SU-DHL-6 (cell line): Measurements from ENCODE around the gene UBE4B.
"Not testable (repeated sequence)": the region's sequence is repeated elsewhere in the genome, so short reads cannot be mapped to it uniquely, and the experiment has no call there.

Experiments
- H2AFZ ChIP-seq: fragments of 200-600 bp; sonication (generic); 2 replicates; pipeline ENCODE4 v1.6.1; 2014; ENCODE audit warnings: low read depth, mild to moderate bottlenecking, moderate library complexity, mixed read lengths, antibody characterized with exemption, low read length; ENCODE audit not compliant: severe bottlenecking
- H3F3A ChIP-seq: fragments of 200-600 bp; shearing (Covaris generic); 2 replicates; pipeline ENCODE4 v1.6.0; 2016; ENCODE audit warnings: antibody characterized with exemption, mild to moderate bottlenecking; ENCODE audit not compliant: insufficient read depth
- H3K27ac ChIP-seq: fragments of 200-600 bp; sonication (generic); 2 replicates; pipeline ENCODE4 v1.5.1; 2016; ENCODE audit warnings: low read depth, mild to moderate bottlenecking, low read length, moderate library complexity, mixed read lengths
- H3K27me3 ChIP-seq: fragments of 200-600 bp; sonication (generic), shearing (Covaris generic); 2 replicates; pipeline ENCODE4 v1.6.0; 2014; ENCODE audit warnings: mild to moderate bottlenecking, low read length
- H3K36me3 ChIP-seq: fragments of 200-600 bp; sonication (generic); 2 replicates; pipeline ENCODE4 v1.6.1; 2014; ENCODE audit warnings: mild to moderate bottlenecking, low read length, mixed read lengths
- H3K4me2 ChIP-seq: fragments of 300-600, 200-600 bp; shearing (Covaris generic), sonication (generic); 2 replicates; pipeline ENCODE4 v1.6.0; 2014; ENCODE audit warnings: low read length, low read depth, mild to moderate bottlenecking; ENCODE audit not compliant: poor library complexity, severe bottlenecking
- H3K4me3 ChIP-seq: fragments of 200-600 bp; sonication (generic); 2 replicates; pipeline ENCODE4 v1.5.1; 2014; ENCODE audit warnings: antibody characterized with exemption, low read length, mild to moderate bottlenecking, mixed read lengths; ENCODE audit not compliant: insufficient read depth, poor library complexity, severe bottlenecking
- H3K79me2 ChIP-seq: fragments of 200-600 bp; sonication (generic); 2 replicates; pipeline ENCODE4 v1.6.1; 2014; ENCODE audit warnings: mild to moderate bottlenecking, low read length, moderate library complexity; ENCODE audit not compliant: insufficient read depth
- H3K9ac ChIP-seq: fragments of 200-600 bp; sonication (generic); 2 replicates; pipeline ENCODE4 v1.7.0; 2014; ENCODE audit warnings: mild to moderate bottlenecking, low read length
- H3K9me2 ChIP-seq: fragments of 200-600 bp; sonication (generic); replicated peaks from 2 replicates; pipeline ENCODE4 v1.6.1; 2014; ENCODE audit warnings: low read length; ENCODE audit not compliant: insufficient read depth
- H3K9me3 ChIP-seq: fragments of 200-600 bp; sonication (generic); 2 replicates; pipeline ENCODE4 v1.6.1; 2014; ENCODE audit warnings: low read length, mixed read lengths; ENCODE audit not compliant: insufficient read depth
- H4K20me1 ChIP-seq: fragments of 200-600 bp; sonication (generic); 2 replicates; pipeline ENCODE4 v1.6.1; 2014; ENCODE audit warnings: low read depth, mild to moderate bottlenecking, antibody characterized with exemption, low read length, moderate library complexity, mixed read lengths
- EZH2phosphoT487 ChIP-seq: fragments of 200-600 bp; sonication (generic), shearing (Covaris generic); conservative IDR thresholded peaks from 2 replicates; pipeline ENCODE4 v1.6.1; 2018; ENCODE audit warnings: mild to moderate bottlenecking, antibody characterized with exemption, low read length, moderate library complexity, mixed read lengths
- TF ChIP-seq, protein P1 (sequence below): fragments of 200-600 bp; sonication (generic); IDR thresholded peaks from one replicate; pipeline ENCODE4 v1.5.1; 2017; ENCODE audit warnings: antibody characterized with exemption, mild to moderate bottlenecking, low read length, moderate library complexity; ENCODE audit not compliant: insufficient read depth, poor library complexity, severe bottlenecking

The UBE4B gene

DNA sequence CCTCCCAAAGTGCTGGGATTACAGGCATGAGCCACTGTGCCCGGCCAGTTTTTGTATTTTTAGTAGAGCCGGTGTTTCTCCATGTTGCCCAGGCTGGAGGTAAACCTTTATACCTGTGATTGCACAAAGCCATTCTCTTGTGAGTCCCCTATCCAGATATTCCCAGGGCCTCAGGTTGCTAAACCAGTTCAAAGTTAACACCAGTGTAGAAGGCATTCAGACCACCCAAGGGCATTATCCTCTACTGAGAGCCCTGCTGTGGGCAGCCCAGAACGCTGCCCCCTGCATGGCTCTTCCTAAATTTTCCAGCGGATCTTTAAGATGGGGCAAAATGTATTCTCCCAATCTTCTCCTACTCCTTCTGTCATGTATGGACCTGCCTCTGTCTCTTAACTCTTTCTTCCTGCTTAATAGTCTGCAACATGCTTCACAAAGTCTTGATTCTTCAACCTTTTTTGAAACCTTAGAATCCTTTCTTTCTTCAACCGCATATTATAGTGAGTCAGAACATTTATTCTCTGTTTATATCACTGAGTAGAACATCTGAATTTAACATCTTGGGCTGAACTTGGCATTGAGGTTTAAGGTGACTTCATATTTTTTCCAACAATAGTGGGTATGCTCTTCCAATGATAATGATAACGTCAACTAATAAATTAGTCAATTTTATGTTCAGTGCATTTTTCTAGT is 36.0 kb downstream of the UBE4B start:
- Histone ChIP-seq H3K27ac (no peak overlapping the region), H2AFZ (no peak overlapping the region), H3K79me2 (no peaks in the 10 kb centered on the region), H4K20me1 (no peaks in the 10 kb centered on the region), H3K9me3 (no peaks in the 10 kb centered on the region), H3K4me3 (no peak overlapping the region), H3F3A (0 out of 2 replicates have a peak, but pooled peaks cover 4% of the 10 kb centered on the region), H3K9me2 (no peaks in the 10 kb centered on the region), H3K4me2 (no peak overlapping the region), H3K36me3 (no peaks in the 10 kb centered on the region), H3K9ac (no peak overlapping the region), H3K27me3 (no peaks in the 10 kb centered on the region)
- no peak for TF ChIP-seq EZH2phosphoT487
- TF ChIP-seq, protein P1, sequence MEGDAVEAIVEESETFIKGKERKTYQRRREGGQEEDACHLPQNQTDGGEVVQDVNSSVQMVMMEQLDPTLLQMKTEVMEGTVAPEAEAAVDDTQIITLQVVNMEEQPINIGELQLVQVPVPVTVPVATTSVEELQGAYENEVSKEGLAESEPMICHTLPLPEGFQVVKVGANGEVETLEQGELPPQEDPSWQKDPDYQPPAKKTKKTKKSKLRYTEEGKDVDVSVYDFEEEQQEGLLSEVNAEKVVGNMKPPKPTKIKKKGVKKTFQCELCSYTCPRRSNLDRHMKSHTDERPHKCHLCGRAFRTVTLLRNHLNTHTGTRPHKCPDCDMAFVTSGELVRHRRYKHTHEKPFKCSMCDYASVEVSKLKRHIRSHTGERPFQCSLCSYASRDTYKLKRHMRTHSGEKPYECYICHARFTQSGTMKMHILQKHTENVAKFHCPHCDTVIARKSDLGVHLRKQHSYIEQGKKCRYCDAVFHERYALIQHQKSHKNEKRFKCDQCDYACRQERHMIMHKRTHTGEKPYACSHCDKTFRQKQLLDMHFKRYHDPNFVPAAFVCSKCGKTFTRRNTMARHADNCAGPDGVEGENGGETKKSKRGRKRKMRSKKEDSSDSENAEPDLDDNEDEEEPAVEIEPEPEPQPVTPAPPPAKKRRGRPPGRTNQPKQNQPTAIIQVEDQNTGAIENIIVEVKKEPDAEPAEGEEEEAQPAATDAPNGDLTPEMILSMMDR: no peak

DNA sequence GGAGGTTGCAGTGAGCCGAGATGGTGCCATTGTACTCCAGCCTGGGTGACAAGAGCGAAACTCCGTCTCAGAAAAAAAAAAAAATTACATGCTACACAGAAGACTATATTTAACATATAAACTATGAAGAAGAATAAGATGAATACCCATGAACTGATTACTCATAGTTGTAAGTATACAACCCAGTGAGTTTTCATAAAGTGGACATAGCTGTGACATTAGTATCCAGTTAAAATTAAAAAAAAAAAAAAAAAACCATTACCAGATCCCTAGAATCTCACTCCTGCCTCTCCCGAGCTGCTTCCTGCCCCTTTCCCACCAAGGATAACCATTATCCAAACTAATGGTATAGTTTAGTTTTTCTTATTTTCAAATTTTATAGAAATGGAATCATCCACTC is 37.4 kb downstream of the UBE4B start:
- no peaks in the 10 kb centered on the region for H3K9me2 ChIP-seq
- H3K27ac ChIP-seq: no peak overlapping the region
- H2AFZ ChIP-seq: no peak overlapping the region
- H3K79me2 ChIP-seq: no peaks in the 10 kb centered on the region
- no peak overlapping the region for H3K4me2 ChIP-seq
- TF ChIP-seq EZH2phosphoT487: no peak
- TF ChIP-seq, protein P1: no peak
- H3K27me3 ChIP-seq: no peaks in the 10 kb centered on the region
- H3K4me3 ChIP-seq: no peak overlapping the region
- H3K9ac ChIP-seq: no peak overlapping the region
- no peaks in the 10 kb centered on the region for H3K36me3 ChIP-seq
- H4K20me1 ChIP-seq: no peaks in the 10 kb centered on the region
- no peaks in the 10 kb centered on the region for H3K9me3 ChIP-seq
- 0 out of 2 replicates have a peak, but pooled peaks cover 4% of the 10 kb centered on the region for H3F3A ChIP-seq

DNA sequence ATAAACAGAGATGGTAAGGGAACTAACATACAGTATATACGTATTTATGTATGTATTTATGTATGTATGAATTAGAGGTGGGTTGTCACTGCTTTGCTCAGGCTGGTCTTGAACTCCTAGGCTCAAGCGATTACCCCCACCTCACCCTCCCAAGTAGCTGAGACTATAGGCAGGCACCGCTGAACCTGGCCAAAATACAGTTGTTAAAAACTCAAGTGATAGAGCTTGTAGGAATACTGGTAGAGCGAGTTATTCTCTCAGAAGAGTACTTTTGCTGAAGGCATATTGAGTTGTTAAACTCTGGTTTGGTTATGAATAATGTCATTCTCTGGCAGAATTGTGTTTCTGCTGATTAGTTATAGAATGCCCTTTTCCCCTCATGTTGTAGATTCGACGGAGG is 38.9 kb downstream of the UBE4B start:
- no peaks in the 10 kb centered on the region for H3K9me2 ChIP-seq
- H3K27me3 ChIP-seq: no peaks in the 10 kb centered on the region
- H3K4me2 ChIP-seq: no peak overlapping the region
- H2AFZ ChIP-seq: no peak overlapping the region
- H3K36me3 ChIP-seq: no peaks in the 10 kb centered on the region
- H4K20me1 ChIP-seq: no peaks in the 10 kb centered on the region
- H3K9me3 ChIP-seq: no peaks in the 10 kb centered on the region
- no peak overlapping the region for H3K27ac ChIP-seq
- no peaks in the 10 kb centered on the region for H3K79me2 ChIP-seq
- 0 out of 2 replicates have a peak, but pooled peaks cover 4% of the 10 kb centered on the region for H3F3A ChIP-seq
- TF ChIP-seq, protein P1: no peak
- no peak for TF ChIP-seq EZH2phosphoT487
- no peak overlapping the region for H3K4me3 ChIP-seq
- no peak overlapping the region for H3K9ac ChIP-seq

DNA sequence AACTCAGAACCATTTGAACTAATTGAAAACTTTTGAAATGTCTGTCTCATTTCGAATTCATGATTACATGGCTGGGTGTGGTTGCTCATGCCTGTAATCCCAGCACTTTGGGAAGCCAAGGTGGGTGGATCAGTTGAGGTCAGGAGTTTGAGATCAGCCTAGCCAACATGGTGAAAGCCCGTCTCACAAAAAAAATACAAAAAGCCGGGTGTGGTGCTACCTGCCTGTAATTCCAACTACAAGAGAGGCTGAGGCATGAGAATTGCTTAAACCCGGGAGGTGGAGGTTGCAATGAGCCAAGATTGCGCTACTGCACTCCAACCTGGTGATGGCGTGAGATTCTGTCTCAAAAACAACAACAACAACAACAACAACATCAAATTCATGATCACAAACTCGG is 40.6 kb downstream of the UBE4B start:
- H3K9me2 ChIP-seq, H3K79me2 ChIP-seq, H3K9me3 ChIP-seq: not testable (repeated sequence)

More for the DNA sequence above, 40.6 kb downstream of the UBE4B start:
- H3F3A ChIP-seq, H3K36me3 ChIP-seq, H3K9ac ChIP-seq, H3K27me3 ChIP-seq, H4K20me1 ChIP-seq, H2AFZ ChIP-seq, H3K4me2 ChIP-seq, H3K4me3 ChIP-seq, H3K27ac ChIP-seq: not testable (repeated sequence)
